Smooth muscle cell (in vitro differentiated cells): ENCODE results near the gene GOPC. TPM values are rescaled to one million over a fixed set of nuclear protein-coding genes. Genes with fewer than 3 reads are reported as not detected.
A peak's percentile ranks its signal among the peaks of the same experiment; 100 is the strongest.

Experiments
- DNase-seq: peaks from one replicate; lab custom pipeline; 2025; ENCODE audit not compliant: unreplicated experiment; lab: John Stamatoyannopoulos, UW
- H2AFZ ChIP-seq: fragments of 200-600 bp; sonication (generic); 2 replicates; pipeline ENCODE4 v1.6.0; 2016; ENCODE audit warnings: antibody characterized with exemption, low read depth, mild to moderate bottlenecking
- H3F3A ChIP-seq: fragments of 200-600 bp; sonication (generic); 2 replicates; pipeline ENCODE4 v1.6.0; 2017; ENCODE audit warnings: antibody characterized with exemption, low read depth
- H3K27ac ChIP-seq: fragments of 200-600 bp; sonication (generic); 2 replicates; pipeline ENCODE4 v1.5.1; 2016; ENCODE audit warnings: low read depth, mild to moderate bottlenecking
- H3K27me3 ChIP-seq: fragments of 200-600 bp; sonication (generic); 2 replicates; pipeline ENCODE4 v1.6.1; 2016; ENCODE audit warnings: low read depth, mild to moderate bottlenecking
- H3K36me3 ChIP-seq: fragments of 200-600 bp; sonication (generic); 2 replicates; pipeline ENCODE4 v1.5.1; 2016; ENCODE audit warnings: low read depth
- H3K4me1 ChIP-seq: fragments of 200-600 bp; sonication (generic); 2 replicates; pipeline ENCODE4 v1.5.1; 2016; ENCODE audit warnings: low read depth
- H3K4me2 ChIP-seq: fragments of 200-600 bp; sonication (generic); 2 replicates; pipeline ENCODE4 v1.6.0; 2016; ENCODE audit warnings: mild to moderate bottlenecking
- H3K4me3 ChIP-seq: fragments of 200-600 bp; sonication (generic); 2 replicates; pipeline ENCODE4 v1.5.1; 2016; ENCODE audit warnings: mild to moderate bottlenecking
- H3K79me2 ChIP-seq: fragments of 200-600 bp; sonication (generic); 2 replicates; pipeline ENCODE4 v1.6.0; 2016; ENCODE audit warnings: low read depth, mild to moderate bottlenecking
- H3K9ac ChIP-seq: fragments of 200-600 bp; sonication (generic); 2 replicates; pipeline ENCODE4 v1.6.0; 2016; ENCODE audit warnings: low read depth
- H3K9me3 ChIP-seq: fragments of 200-600 bp; sonication (generic); replicated peaks from 2 replicates; pipeline ENCODE4 v1.5.1; 2016; ENCODE audit warnings: low read depth
- H4K20me1 ChIP-seq: fragments of 200-600 bp; sonication (generic); 2 replicates; pipeline ENCODE4 v1.6.0; 2016; ENCODE audit warnings: low read depth
- CTCF ChIP-seq: fragments of 200-600 bp; sonication (generic); IDR thresholded peaks from 2 replicates; pipeline ENCODE4 v1.5.1; 2017; ENCODE audit warnings: borderline replicate concordance, mild to moderate bottlenecking, antibody characterized with exemption; ENCODE audit not compliant: insufficient read depth, poor library complexity, severe bottlenecking
- WGBS: methylation state at CpG from one replicate; pipeline ENCODE4 v1.1.7; 2016; ENCODE audit warnings: low lambda C conversion rate; 5-methylcytosine and 5-hydroxymethylcytosine counted together
- polyA plus RNA-seq: library from polyadenylated mRNA; unstranded; fragments of >200 nt; fragmentation: Nextera tagmentation; extraction: Ambion mirVana; gene quantifications from 2 replicates; pipeline ENCODE4 v1.2.1, GENCODE V29; 2016
- total RNA-seq: library from RNA; depleted of rRNA; stranded (reverse); fragments of >200 nt; gene quantifications from 2 replicates; pipeline ENCODE4 v1.2.3, GENCODE V29; 2014

GOPC gene
- total and polyA plus RNA-seq, 2 experiments from 2014 or later = 26.5 to 73.7 TPM

- no peak for TF ChIP-seq CTCF
- Histone ChIP-seq H3K9me3 (no peaks in the 10 kb centered on the region), H3K4me2 (peak overlapping the region; percentile 27), H3K79me2 (no peaks in the 10 kb centered on the region), H3K9ac (no peak overlapping the region), H3K27ac (peak overlapping the region; percentile 63), H4K20me1 (no peaks in the 10 kb centered on the region), H3K27me3 (no peaks in the 10 kb centered on the region), H3F3A (peaks cover 7% of the 10 kb centered on the region), H2AFZ (no peak overlapping the region), H3K4me1 (peaks cover 2% of the 10 kb centered on the region), H3K4me3 (no peak overlapping the region), H3K36me3 (peaks cover 2% of the 10 kb centered on the region)
- DNase-seq = no peak
- 44% methylated on average over 6 of the region's 6 CpGs for WGBS
Observed at GRCh38 chr6:117531346-117531745, 71.0 kb downstream of the GOPC start.

- Histone ChIP-seq H2AFZ (no peak overlapping the region), H3K27me3 (no peaks in the 10 kb centered on the region), H4K20me1 (no peaks in the 10 kb centered on the region), H3K9me3 (no peaks in the 10 kb centered on the region), H3K9ac (no peak overlapping the region), H3K4me3 (no peak overlapping the region), H3K27ac (peak overlapping the region; percentile 63), H3F3A (peaks cover 7% of the 10 kb centered on the region), H3K4me2 (peak overlapping the region; percentile 27), H3K4me1 (peaks cover 2% of the 10 kb centered on the region), H3K36me3 (peaks cover 2% of the 10 kb centered on the region), H3K79me2 (no peaks in the 10 kb centered on the region)
- 95% methylated on average over 4 of the region's 4 CpGs for WGBS
- no peak for DNase-seq
- no peak for TF ChIP-seq CTCF
Observed at GRCh38 chr6:117530467-117531242, 71.7 kb downstream of the GOPC start.

GRCh38 chr6:117525607-117526006, 76.7 kb downstream of the GOPC start:
- 98% methylated on average over 2 of the region's 2 CpGs for WGBS
- peaks cover 3% of the 10 kb centered on the region for H3K4me1 ChIP-seq
- no peaks in the 10 kb centered on the region for H3K9me3 ChIP-seq
- H3K79me2 ChIP-seq = no peaks in the 10 kb centered on the region
- H3K4me2 ChIP-seq = no peak overlapping the region
- no peak for DNase-seq
- no peak overlapping the region for H3K9ac ChIP-seq
- no peaks in the 10 kb centered on the region for H3K27me3 ChIP-seq
- no peak overlapping the region for H3K4me3 ChIP-seq
- H3K36me3 ChIP-seq = peaks cover 5% of the 10 kb centered on the region
- TF ChIP-seq CTCF = no peak
- H2AFZ ChIP-seq = no peak overlapping the region
- no peaks in the 10 kb centered on the region for H4K20me1 ChIP-seq
- no peak overlapping the region for H3K27ac ChIP-seq
- H3F3A ChIP-seq = peaks cover 6% of the 10 kb centered on the region
